ENCODE measurements around the gene COL9A2. TPM values are rescaled to one million over a fixed set of nuclear protein-coding genes. Genes with fewer than 3 reads are reported as not detected.

COL9A2 gene
- total RNA-seq, 4 donors from 2014 or later = 6.2 to 21.6 (median 11.7) TPM

DNA sequence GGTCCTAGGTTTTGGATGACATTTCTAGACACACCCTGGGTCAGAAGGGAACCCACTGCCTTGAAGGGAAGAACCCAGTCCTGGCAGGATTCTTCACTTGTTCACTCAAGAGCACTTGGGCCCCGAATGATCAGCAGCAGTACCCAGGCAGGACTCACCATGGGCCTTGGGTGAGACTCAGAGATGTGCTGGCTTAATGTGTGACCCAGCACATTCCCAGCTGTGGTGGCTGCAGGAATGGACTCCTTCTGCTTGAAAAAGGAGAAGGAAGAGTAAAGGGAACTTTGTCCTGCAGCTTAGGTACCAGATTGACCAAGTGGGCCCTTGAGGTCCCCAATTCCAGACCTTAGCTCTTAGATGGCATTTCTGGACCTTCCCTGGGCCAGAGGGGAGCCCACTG, 44.1 kb upstream of the COL9A2 start:
- Histone ChIP-seq H3K36me3 (no peaks in the 10 kb centered on the region), H3K4me3 (replicated peaks in 1 of 3) (no peak overlapping the region), H3K27ac (no peak overlapping the region), H3K9me3 (no peaks in the 10 kb centered on the region), H3K27me3 (no peaks in the 10 kb centered on the region), H3K4me1 (no peaks in the 10 kb centered on the region)
- intact Hi-C loops (cut with DNase I) = no loop called here
- WGBS, 2 donors = 50 to 92% methylated on average over 1 of the region's 1 CpG
- TF ChIP-seq, protein P1, sequence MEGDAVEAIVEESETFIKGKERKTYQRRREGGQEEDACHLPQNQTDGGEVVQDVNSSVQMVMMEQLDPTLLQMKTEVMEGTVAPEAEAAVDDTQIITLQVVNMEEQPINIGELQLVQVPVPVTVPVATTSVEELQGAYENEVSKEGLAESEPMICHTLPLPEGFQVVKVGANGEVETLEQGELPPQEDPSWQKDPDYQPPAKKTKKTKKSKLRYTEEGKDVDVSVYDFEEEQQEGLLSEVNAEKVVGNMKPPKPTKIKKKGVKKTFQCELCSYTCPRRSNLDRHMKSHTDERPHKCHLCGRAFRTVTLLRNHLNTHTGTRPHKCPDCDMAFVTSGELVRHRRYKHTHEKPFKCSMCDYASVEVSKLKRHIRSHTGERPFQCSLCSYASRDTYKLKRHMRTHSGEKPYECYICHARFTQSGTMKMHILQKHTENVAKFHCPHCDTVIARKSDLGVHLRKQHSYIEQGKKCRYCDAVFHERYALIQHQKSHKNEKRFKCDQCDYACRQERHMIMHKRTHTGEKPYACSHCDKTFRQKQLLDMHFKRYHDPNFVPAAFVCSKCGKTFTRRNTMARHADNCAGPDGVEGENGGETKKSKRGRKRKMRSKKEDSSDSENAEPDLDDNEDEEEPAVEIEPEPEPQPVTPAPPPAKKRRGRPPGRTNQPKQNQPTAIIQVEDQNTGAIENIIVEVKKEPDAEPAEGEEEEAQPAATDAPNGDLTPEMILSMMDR (IDR thresholded peaks at IDR 0.05) = no peak
- TF ChIP-seq POLR2A (IDR thresholded peaks at IDR 0.05) = no peak
- no peak for DNase-seq

DNA sequence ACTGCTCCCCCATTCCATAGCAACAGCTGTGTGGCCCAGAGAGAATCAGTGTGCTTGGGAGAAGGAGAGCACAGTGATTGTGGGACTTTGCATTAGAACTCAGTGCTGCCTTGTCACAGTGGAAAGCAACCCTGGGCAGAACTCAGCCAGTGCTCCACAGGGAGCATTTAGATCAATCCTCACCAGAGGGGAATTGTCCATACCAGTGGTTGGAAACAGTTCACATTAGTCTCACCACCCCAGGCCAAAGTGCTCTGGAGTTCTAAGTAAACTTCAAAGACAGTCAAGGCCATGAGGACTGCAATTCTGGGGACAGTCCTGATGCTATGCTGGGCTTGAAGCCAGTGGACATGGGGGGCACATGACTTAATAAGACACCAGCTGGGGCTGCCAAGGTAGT, 43.5 kb upstream of the COL9A2 start:
- Histone ChIP-seq H3K4me1 (no peaks in the 10 kb centered on the region), H3K4me3 (replicated peaks in 1 of 3) (no peak overlapping the region), H3K27me3 (no peaks in the 10 kb centered on the region), H3K27ac (no peak overlapping the region), H3K36me3 (no peaks in the 10 kb centered on the region), H3K9me3 (no peaks in the 10 kb centered on the region)
- intact Hi-C loops (cut with DNase I) = no loop called here
- no peak for DNase-seq
- no peak for TF ChIP-seq POLR2A (IDR thresholded peaks at IDR 0.05)
- TF ChIP-seq, protein P1 (IDR thresholded peaks at IDR 0.05) = no peak

DNA sequence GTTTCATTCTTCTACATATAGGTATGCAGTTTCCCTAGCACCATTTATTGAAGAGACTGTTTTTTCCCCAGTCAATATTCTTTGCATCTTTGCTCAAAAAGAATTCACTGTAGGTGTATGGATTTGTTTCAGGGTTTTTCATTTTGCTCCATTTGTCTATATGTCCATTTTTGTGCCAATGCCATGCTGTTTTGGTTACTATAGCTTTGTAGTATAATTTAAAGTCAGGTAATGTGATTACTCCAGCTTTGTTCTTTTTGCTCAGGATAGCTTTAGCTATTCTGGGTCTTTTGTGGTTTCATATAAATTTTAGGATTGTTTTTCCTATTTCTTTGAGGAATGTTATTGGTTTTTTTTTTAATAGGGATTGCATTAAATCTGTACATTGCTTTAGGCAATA, 40.5 kb upstream of the COL9A2 start:
- TF ChIP-seq, protein P1 (IDR thresholded peaks at IDR 0.05) = no peak
- no peak for TF ChIP-seq POLR2A (IDR thresholded peaks at IDR 0.05)
- no peaks in the 10 kb centered on the region for H3K27me3 ChIP-seq
- no peaks in the 10 kb centered on the region for H3K9me3 ChIP-seq
- H3K4me1 ChIP-seq = no peaks in the 10 kb centered on the region
- DNase-seq = no peak
- H3K4me3 ChIP-seq (replicated peaks in 1 of 3) = no peak overlapping the region
- H3K36me3 ChIP-seq = no peaks in the 10 kb centered on the region
- intact Hi-C loops (cut with DNase I) = no loop called here
- H3K27ac ChIP-seq = no peak overlapping the region

DNA sequence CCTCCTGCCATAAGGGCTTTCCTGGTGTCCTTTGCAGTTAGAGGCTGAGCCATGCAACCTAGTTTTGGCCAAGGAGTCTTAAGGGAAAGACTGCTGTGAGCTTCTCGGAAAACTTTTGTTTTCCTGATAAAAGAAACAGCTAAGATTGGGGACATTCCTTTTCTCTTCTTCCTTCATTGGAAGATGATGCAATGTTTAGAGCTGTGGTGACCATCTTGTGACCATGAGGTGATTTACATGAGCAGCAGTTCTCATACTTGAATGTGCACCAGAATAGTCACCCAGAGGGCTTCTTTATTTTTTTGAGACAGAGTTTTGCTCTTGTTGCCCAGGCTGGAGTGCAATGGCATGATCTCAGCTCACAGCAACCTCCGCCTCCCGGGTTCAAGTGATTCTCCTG, 36.0 kb upstream of the COL9A2 start:
- H3K36me3 ChIP-seq = no peaks in the 10 kb centered on the region
- 88 to 94% methylated on average over 3 of the region's 3 CpGs for WGBS, 2 donors
- no peaks in the 10 kb centered on the region for H3K27me3 ChIP-seq
- H3K4me1 ChIP-seq = no peaks in the 10 kb centered on the region
- TF ChIP-seq, protein P1 (IDR thresholded peaks at IDR 0.05) = no peak
- no peak for TF ChIP-seq POLR2A (IDR thresholded peaks at IDR 0.05)
- no peaks in the 10 kb centered on the region for H3K9me3 ChIP-seq
- H3K4me3 ChIP-seq (replicated peaks in 1 of 3) = no peak overlapping the region
- intact Hi-C loops (cut with DNase I) = no loop called here
- DNase-seq = no peak
- no peak overlapping the region for H3K27ac ChIP-seq

DNA sequence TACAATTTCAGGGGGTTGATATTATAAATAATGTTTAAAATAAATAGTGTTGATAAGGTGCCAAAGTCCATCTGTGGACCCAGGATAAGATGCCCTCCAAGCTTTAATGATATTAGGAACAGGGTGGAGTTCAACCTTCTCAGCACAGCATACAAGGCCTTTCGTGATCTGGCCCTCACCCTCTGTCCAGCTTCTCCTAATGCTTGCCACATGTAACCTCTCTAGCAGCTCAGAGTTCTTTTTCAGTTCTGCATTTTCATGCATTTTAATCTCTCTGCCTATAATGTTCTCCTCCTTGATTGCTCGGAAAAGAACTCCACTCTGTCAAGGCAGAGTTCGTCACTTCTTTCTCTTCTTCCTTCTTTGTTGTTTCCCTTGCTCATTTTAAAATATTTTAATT, 35.0 kb upstream of the COL9A2 start:
- Histone ChIP-seq H3K9me3 (no peaks in the 10 kb centered on the region), H3K4me1 (no peaks in the 10 kb centered on the region), H3K27ac (no peak overlapping the region), H3K36me3 (no peaks in the 10 kb centered on the region), H3K4me3 (replicated peaks in 1 of 3) (no peak overlapping the region), H3K27me3 (no peaks in the 10 kb centered on the region)
- intact Hi-C loops (cut with DNase I) = no loop called here
- WGBS, 2 donors = 89% methylated on average over 3 of the region's 3 CpGs
- TF ChIP-seq, protein P1 (IDR thresholded peaks at IDR 0.05) = no peak
- no peak for TF ChIP-seq POLR2A (IDR thresholded peaks at IDR 0.05)
- no peak for DNase-seq
